ENCODE data around the gene SMARCB1. TPM values are rescaled to one million over a fixed set of nuclear protein-coding genes. Genes with fewer than 3 reads are reported as not detected.

The SMARCB1 gene
- total RNA-seq, 4 donors from 2014 or later, result 33.7 to 61.3 (median 54.7) TPM

DNA sequence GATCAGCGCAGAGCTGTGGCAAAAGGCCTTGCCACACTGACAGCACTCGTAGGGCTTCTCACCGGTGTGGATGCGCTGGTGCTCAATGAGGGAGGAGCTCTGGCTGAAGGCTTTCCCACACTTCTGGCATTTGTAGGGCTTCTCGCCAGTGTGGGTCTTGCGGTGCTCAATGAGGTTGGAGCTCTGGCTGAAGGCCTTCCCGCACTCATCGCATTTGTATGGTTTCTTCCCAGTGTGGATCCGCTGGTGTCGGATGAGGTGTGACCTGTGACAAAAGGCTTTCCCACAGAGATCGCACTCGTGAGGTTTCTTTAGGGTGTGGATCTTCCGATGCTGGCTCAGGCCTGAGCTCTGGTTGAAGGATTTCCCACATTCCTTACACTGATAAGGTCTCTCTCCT, 42.8 kb upstream of the SMARCB1 start:
- Histone ChIP-seq H3K4me3 (no peak overlapping the region), H3K36me3 (peaks cover 0 to 14% (median 0%) of the 10 kb centered on the region in 4 donors), H3K9me3 (no peaks in the 10 kb centered on the region), H3K27ac (no peak overlapping the region), H3K4me1 (no peaks in the 10 kb centered on the region), H3K27me3 (no peaks in the 10 kb centered on the region)
- in situ Hi-C loops (cut with MboI; ENCODE audit: low pct_ligation_motif_present in 1 of 4, low pct_unique_long_range_greater_than_20kb in 1 of 4, low sequenced_read_pairs in 3 of 4) (no loop called here), intact Hi-C loops (cut with DNase I; ENCODE audit: low total_unique reads) (no loop called here)
- 98 to 100% methylated on average over 3 to 12 of the region's 13 CpGs for WGBS, 2 donors (ENCODE audit: low coverage in 1 of 2)
- DNase-seq, result no peak
- TF ChIP-seq CTCF (IDR thresholded peaks at IDR 0.05) (no peak), EP300 (IDR thresholded peaks at IDR 0.05; ENCODE audit: low read depth) (no peak), POLR2AphosphoS5 (IDR thresholded peaks at IDR 0.05) (no peak), POLR2A (IDR thresholded peaks at IDR 0.05) (no peak)

- DNase-seq, result no peak
- Histone ChIP-seq H3K9me3 (no peaks in the 10 kb centered on the region), H3K4me3 (no peak overlapping the region), H3K27ac (no peak overlapping the region), H3K4me1 (no peaks in the 10 kb centered on the region), H3K27me3 (no peaks in the 10 kb centered on the region), H3K36me3 (peaks cover 0 to 14% (median 0%) of the 10 kb centered on the region in 4 donors)
- WGBS, 2 donors (ENCODE audit: low coverage in 1 of 2), result 97% methylated on average over 14 of the region's 14 CpGs; no CpG with 5 or more reads in 1 of the 2 donors
- TF ChIP-seq POLR2A (IDR thresholded peaks at IDR 0.05) (no peak), POLR2AphosphoS5 (IDR thresholded peaks at IDR 0.05) (no peak), EP300 (IDR thresholded peaks at IDR 0.05; ENCODE audit: low read depth) (no peak), CTCF (IDR thresholded peaks at IDR 0.05) (no peak)
- intact Hi-C loops (cut with DNase I; ENCODE audit: low total_unique reads), result no loop called here
- in situ Hi-C loops (cut with MboI; ENCODE audit: low pct_ligation_motif_present in 1 of 4, low pct_unique_long_range_greater_than_20kb in 1 of 4, low sequenced_read_pairs in 3 of 4), result no loop called here
These were observed 42.3 kb upstream of the SMARCB1 start for GRCh38 chr22:23744485-23744884.

DNA sequence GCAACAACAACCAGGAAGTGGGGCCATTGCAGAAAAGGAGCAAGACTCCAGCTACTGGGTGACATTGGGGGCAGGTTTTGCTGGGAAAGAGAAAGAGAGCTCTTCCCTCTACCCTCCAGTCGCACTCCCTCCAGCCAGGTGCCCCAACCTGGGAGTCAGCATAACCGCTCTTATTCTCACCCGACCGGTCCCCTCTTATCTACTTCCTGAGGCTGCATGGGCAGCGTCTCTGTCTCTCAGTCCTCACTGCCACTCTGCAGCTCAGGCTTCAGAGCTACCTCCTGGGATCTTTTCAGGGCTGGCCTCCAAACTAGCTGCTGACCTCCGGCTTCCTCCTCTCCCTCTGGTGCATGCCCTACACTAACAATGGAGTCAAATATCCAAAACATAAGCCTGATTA, 41.0 kb upstream of the SMARCB1 start:
- TF ChIP-seq CTCF (IDR thresholded peaks at IDR 0.05) (no peak), POLR2A (IDR thresholded peaks at IDR 0.05) (no peak), POLR2AphosphoS5 (IDR thresholded peaks at IDR 0.05) (no peak)
- no peaks in the 10 kb centered on the region for H3K9me3 ChIP-seq
- H3K36me3 ChIP-seq, result peaks cover 0 to 14% (median 0%) of the 10 kb centered on the region in 4 donors
- H3K27me3 ChIP-seq, result no peaks in the 10 kb centered on the region
- intact Hi-C loops (cut with DNase I; ENCODE audit: low total_unique reads), result no loop called here
- no peak for DNase-seq
- H3K4me1 ChIP-seq, result peaks cover 4 to 11% (median 9%) of the 10 kb centered on the region in 4 donors
- no peak overlapping the region for H3K27ac ChIP-seq
- H3K4me3 ChIP-seq, result no peak overlapping the region
- WGBS, 2 donors (ENCODE audit: low coverage in 1 of 2), result 75 to 93% methylated on average over 5 to 6 of the region's 6 CpGs
- in situ Hi-C loops (cut with MboI; ENCODE audit: low pct_ligation_motif_present in 1 of 4, low pct_unique_long_range_greater_than_20kb in 1 of 4, low sequenced_read_pairs in 3 of 4), result no loop called here

GRCh38 chr22:23749841-23750301, 36.9 kb upstream of the SMARCB1 start:
- no peak for DNase-seq
- Histone ChIP-seq H3K4me1 (peaks cover 7 to 22% (median 16%) of the 10 kb centered on the region in 4 donors), H3K27me3 (no peaks in the 10 kb centered on the region), H3K4me3 (peak overlapping the region in 1 of 4 donors; percentile 61), H3K27ac (peak overlapping the region in 2 of 4 donors; percentile 90 to 95), H3K36me3 (peaks cover 0 to 1% (median 0%) of the 10 kb centered on the region in 4 donors), H3K9me3 (no peaks in the 10 kb centered on the region)
- TF ChIP-seq EP300 (IDR thresholded peaks at IDR 0.05; ENCODE audit: low read depth) (no peak), CTCF (IDR thresholded peaks at IDR 0.05) (no peak), POLR2AphosphoS5 (IDR thresholded peaks at IDR 0.05) (no peak), POLR2A (IDR thresholded peaks at IDR 0.05) (no peak)
- in situ Hi-C loops (cut with MboI; ENCODE audit: low pct_ligation_motif_present in 1 of 4, low pct_unique_long_range_greater_than_20kb in 1 of 4, low sequenced_read_pairs in 3 of 4) (no loop called here), intact Hi-C loops (cut with DNase I; ENCODE audit: low total_unique reads) (no loop called here)
- 73 to 74% methylated on average over 11 to 12 of the region's 12 CpGs for WGBS, 2 donors (ENCODE audit: low coverage in 1 of 2)

Data from transverse colon (tissue), 4 donors.